A549 (cell line): Measurements from ENCODE around the gene VPS54.

Experiments
- EHMT2 ChIP-seq: fragments of 200-600 bp; sonication (generic); IDR thresholded peaks from 2 replicates; pipeline ENCODE4 v1.6.1; 2016; ENCODE audit warnings: antibody characterized with exemption, low read depth, mild to moderate bottlenecking, moderate library complexity
- KDM1A ChIP-seq: fragments of 200-600 bp; sonication (generic); IDR thresholded peaks from 2 replicates; pipeline ENCODE4 v1.6.1; 2016; ENCODE audit warnings: low read depth, mild to moderate bottlenecking
- POLR2A ChIP-seq: IDR thresholded peaks from 2 replicates; pipeline ENCODE4 v1.6.1; 2012; ENCODE audit warnings: mild to moderate bottlenecking, low read length
- SMC3 ChIP-seq: fragments of >200 bp; sonication (Bioruptor Twin); formaldehyde crosslinking; IDR thresholded peaks from 3 replicates; pipeline ENCODE4 v1.6.1; 2018; ENCODE audit warnings: inconsistent platforms
- SREBF2 ChIP-seq: fragments of 450-650 bp; IDR thresholded peaks from 2 replicates; pipeline ENCODE4 v1.6.1; 2014; ENCODE audit warnings: mild to moderate bottlenecking, moderate library complexity
- TF ChIP-seq, protein P1 (sequence below): fragments of >200 bp; sonication (Bioruptor Twin); formaldehyde crosslinking; IDR thresholded peaks from 3 replicates; pipeline ENCODE4 v1.5.1; 2016

DNA sequence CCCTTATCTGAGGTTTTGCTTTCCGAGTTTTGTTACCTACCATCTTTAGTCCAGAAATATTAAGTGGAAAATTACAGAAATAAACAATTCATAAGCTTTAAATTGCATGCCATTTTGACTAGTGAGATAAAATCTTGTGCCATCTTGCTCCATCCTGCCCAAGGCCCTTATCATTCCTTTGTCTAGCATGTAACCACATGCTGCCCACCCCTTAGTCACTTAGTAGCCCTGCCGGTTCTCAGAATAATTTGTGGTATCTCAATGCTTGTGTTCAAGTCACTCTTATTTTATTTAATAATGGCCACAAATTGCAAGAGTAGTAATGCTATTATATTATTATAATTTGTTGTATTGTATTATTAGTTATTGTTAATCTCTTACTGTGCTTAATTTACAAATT lies 36.8 kb upstream of the VPS54 start:
- no peak for TF ChIP-seq SREBF2
- no peak for TF ChIP-seq EHMT2
- TF ChIP-seq, protein P1, sequence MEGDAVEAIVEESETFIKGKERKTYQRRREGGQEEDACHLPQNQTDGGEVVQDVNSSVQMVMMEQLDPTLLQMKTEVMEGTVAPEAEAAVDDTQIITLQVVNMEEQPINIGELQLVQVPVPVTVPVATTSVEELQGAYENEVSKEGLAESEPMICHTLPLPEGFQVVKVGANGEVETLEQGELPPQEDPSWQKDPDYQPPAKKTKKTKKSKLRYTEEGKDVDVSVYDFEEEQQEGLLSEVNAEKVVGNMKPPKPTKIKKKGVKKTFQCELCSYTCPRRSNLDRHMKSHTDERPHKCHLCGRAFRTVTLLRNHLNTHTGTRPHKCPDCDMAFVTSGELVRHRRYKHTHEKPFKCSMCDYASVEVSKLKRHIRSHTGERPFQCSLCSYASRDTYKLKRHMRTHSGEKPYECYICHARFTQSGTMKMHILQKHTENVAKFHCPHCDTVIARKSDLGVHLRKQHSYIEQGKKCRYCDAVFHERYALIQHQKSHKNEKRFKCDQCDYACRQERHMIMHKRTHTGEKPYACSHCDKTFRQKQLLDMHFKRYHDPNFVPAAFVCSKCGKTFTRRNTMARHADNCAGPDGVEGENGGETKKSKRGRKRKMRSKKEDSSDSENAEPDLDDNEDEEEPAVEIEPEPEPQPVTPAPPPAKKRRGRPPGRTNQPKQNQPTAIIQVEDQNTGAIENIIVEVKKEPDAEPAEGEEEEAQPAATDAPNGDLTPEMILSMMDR: no peak
- no peak for TF ChIP-seq POLR2A
- TF ChIP-seq KDM1A: no peak
- no peak for TF ChIP-seq SMC3
